GM18951 (cell line): Measurements from ENCODE around the gene PCDHA7.
"Not testable (repeated sequence)": the region's sequence is repeated elsewhere in the genome, so short reads cannot be mapped to it uniquely, and the experiment has no call there.

Experiments used
- POLR2A ChIP-seq: IDR thresholded peaks from 4 replicates; pipeline ENCODE4 v1.6.1; 2011; ENCODE audit warnings: mild to moderate bottlenecking; ENCODE audit not compliant: insufficient read length, insufficient read depth; ENCODE audit errors: extremely low read depth
- in situ Hi-C: fragments of 300-500 bp; cut with MboI; formaldehyde crosslinking; loops from one replicate; pipeline ENCODE4 v1.12.0; 2022; ENCODE audit warnings: low sequenced_read_pairs, mixed read lengths, inconsistent platforms; ENCODE audit not compliant: unreplicated experiment

Gene PCDHA7

DNA sequence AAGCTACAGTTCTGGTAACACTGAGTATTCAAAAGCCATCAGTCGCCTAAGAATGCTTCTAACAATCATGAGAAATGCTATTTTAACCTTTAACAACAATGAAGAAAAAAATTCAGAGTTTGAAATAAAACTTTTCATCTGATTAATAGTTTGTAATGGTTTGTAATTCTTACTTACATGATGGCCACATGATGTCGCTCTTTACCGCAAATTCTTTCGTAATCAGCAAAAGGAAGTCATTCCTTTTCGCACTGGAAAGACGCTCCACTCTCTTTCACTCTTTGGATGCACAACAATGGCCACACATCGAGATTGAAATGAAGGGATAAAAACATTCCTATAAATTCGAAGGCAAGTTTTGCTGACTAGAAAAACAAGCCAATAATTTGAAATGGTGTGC, at the start of gene PCDHA7:
PCDHA7 (plus strand) TSS at position 277 of the 400 bp plus-strand sequence; CDS start at position 392, 115 bp downstream.
- no peak for TF ChIP-seq POLR2A
- in situ Hi-C loops: no loop called here

GRCh38 chr5:140785905-140786686, 48.0 kb upstream of the PCDHA7 start, which contains the start of gene PCDHA1:
Gene PCDHA1 (plus strand): TSS chr5:140786140.
- TF ChIP-seq POLR2A: no peak
- in situ Hi-C loops: no loop called here

DNA sequence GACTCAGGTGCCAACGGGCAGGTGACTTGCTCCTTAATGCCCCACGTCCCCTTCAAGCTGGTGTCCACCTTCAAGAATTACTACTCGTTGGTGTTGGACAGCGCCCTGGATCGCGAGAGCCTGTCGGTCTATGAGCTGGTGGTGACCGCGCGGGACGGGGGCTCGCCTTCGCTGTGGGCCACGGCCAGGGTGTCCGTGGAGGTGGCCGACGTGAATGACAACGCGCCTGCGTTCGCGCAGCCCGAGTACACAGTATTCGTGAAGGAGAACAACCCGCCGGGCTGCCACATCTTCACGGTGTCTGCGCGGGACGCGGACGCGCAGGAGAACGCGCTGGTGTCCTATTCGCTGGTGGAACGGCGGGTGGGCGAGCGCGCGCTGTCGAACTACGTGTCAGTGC, 46.6 kb upstream of the PCDHA7 start:
- in situ Hi-C loops: not testable (repeated sequence)

GRCh38 chr5:140787849-140788504, 46.1 kb upstream of the PCDHA7 start:
- in situ Hi-C loops: not testable (repeated sequence)

- TF ChIP-seq POLR2A: no peak
- in situ Hi-C loops: no loop called here
Measured at GRCh38 chr5:140791089-140791488, 43.0 kb upstream of the PCDHA7 start.

DNA sequence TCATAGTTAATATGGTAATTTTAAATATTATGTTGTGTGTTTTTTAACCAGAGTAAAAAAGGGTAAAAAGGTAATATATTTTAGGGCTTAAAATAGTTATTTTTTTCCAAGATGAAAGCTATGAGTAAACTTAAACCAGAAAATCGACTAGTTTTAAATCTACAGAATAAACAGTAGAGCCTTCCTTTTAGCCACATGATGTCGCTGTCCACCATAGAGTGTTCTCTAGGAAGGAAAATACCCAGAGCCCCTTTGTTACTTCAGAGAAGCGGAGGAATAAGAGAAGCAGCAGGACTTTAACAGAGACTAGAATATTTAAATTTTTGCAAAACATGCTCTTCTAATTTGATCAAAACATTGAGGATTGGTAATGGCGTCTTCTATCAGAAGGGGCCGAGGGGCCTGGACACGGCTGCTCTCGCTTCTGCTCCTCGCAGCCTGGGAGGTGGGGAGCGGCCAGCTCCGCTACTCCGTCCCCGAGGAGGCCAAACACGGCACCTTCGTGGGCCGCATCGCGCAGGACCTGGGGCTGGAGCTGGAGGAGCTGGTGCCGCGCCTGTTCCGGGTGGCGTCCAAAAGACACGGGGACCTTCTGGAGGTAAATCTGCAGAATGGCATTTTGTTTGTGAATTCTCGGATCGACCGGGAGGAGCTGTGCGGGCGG, 39.3 kb upstream of the PCDHA7 start, which contains the start of gene PCDHA2:
PCDHA2 (plus strand) TSS at position 258 of the 664 bp plus-strand sequence.
- in situ Hi-C loops: no loop called here
- TF ChIP-seq POLR2A: no peak

DNA sequence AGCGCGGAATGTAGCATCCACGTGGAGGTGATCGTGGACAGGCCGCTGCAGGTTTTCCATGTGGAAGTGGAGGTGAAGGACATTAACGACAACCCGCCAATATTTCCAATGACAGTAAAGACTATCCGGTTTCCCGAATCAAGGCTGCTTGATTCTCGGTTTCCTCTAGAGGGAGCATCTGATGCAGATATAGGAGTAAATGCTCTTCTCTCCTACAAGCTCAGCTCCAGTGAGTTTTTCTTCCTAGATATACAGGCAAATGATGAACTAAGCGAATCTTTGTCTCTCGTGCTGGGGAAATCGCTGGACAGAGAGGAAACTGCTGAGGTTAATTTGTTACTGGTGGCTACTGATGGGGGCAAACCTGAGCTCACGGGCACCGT, 38.8 kb upstream of the PCDHA7 start:
- TF ChIP-seq POLR2A: no peak
- in situ Hi-C loops: no loop called here

DNA sequence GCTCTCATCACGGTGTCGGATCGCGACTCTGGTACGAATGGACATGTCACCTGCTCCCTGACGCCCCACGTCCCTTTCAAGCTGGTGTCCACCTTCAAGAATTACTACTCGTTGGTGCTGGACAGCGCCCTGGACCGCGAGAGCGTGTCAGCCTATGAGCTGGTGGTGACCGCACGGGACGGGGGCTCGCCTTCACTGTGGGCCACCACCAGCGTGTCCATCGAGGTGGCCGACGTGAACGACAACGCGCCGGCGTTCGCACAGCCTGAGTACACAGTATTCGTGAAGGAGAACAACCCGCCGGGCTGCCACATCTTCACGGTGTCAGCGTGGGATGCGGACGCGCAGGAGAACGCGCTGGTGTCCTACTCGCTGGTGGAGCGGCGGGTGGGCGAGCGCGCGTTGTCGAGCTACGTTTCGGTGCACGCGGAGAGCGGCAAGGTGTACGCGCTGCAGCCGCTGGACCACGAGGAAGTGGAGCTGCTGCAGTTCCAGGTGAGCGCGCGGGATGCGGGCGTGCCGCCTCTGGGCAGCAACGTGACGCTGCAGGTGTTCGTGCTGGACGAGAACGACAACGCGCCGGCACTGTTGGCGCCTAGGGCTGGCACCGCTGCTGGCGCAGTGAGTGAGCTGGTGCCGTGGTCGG, 37.9 kb upstream of the PCDHA7 start:
- in situ Hi-C loops: not testable (repeated sequence)

- in situ Hi-C loops: no loop called here
- no peak for TF ChIP-seq POLR2A
Measured at GRCh38 chr5:140796718-140797095, 37.4 kb upstream of the PCDHA7 start.

DNA sequence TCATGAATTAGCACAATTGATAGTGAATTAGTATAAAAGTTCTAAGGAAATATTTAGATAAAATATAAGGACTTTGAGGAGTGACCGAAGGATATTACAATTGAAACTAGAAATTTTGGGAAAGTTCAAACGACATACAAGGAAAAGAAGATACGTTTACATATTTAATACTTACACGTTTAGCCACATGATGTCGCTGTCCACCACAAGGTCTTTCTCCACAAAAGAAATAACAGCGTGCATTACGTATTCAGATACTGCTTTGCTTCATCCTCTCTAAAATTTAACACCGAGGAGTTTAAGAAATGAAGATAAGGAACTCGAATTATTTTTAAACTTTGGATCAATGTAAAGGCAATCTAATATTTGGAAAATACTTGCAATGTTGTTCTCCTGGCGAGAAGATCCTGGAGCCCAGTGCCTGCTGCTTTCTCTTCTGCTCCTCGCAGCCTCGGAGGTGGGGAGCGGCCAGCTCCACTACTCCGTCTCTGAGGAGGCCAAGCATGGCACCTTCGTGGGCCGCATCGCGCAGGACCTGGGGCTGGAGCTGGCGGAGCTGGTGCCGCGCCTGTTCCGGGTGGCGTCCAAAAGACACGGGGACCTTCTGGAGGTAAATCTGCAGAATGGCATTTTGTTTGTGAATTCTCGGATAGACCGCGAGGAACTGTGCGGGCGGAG, 33.1 kb upstream of the PCDHA7 start, which contains the start of gene PCDHA3:
PCDHA3 (plus strand) TSS at position 242 of the 678 bp plus-strand sequence.
- in situ Hi-C loops: no loop called here

GRCh38 chr5:140801494-140801841, 32.6 kb upstream of the PCDHA7 start:
- in situ Hi-C loops: no loop called here
- no peak for TF ChIP-seq POLR2A

More for the DNA sequence above, 33.1 kb upstream of the PCDHA7 start, which contains the start of gene PCDHA3:
- TF ChIP-seq POLR2A: no peak

DNA sequence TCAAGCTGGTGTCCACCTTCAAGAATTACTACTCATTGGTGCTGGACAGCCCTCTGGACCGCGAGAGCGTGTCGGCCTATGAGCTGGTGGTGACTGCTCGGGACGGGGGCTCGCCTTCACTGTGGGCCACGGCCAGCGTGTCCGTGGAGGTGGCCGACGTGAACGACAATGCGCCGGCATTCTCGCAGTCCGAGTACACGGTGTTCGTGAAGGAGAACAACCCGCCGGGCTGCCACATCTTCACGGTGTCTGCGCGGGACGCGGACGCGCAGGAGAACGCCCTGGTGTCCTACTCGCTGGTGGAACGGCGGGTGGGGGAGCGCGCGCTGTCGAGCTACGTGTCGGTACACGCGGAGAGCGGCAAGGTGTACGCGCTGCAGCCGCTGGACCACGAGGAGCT, 31.7 kb upstream of the PCDHA7 start:
- in situ Hi-C loops: not testable (repeated sequence)

- TF ChIP-seq POLR2A: no peak
- in situ Hi-C loops: no loop called here
Measured at GRCh38 chr5:140802781-140803271, 31.2 kb upstream of the PCDHA7 start.
